Measurements from ENCODE around the gene RNF10.

DNA sequence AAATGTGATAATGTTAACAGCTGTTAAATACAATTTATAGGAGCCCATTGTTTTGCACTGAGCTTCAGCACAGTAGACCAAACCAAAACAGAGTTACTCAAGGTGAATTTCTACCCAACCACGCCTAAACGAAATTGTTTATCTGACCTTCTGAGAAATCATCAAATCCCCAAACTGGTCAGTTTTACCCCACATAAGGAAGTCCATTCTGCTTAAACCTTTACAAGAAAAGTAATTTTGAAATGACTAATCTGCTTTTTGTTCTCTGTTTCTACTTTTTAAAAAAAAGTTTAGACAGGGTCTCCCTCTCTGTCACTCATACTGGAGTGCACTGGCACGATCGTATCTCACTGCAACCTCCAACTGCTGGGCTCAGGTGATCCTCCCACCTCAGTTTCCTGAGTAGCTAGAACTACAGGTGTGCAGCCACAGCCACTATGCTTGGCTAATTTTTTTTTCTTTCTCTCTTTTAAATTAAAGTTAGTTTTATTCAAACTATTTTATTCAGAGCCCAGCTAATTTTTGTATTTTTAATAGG, 1.4 kb upstream of the RNF10 start:
- TF ChIP-seq, protein P1, sequence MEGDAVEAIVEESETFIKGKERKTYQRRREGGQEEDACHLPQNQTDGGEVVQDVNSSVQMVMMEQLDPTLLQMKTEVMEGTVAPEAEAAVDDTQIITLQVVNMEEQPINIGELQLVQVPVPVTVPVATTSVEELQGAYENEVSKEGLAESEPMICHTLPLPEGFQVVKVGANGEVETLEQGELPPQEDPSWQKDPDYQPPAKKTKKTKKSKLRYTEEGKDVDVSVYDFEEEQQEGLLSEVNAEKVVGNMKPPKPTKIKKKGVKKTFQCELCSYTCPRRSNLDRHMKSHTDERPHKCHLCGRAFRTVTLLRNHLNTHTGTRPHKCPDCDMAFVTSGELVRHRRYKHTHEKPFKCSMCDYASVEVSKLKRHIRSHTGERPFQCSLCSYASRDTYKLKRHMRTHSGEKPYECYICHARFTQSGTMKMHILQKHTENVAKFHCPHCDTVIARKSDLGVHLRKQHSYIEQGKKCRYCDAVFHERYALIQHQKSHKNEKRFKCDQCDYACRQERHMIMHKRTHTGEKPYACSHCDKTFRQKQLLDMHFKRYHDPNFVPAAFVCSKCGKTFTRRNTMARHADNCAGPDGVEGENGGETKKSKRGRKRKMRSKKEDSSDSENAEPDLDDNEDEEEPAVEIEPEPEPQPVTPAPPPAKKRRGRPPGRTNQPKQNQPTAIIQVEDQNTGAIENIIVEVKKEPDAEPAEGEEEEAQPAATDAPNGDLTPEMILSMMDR (IDR thresholded peaks at IDR 0.05), result no peak
- no peak for TF ChIP-seq POLR2A (IDR thresholded peaks at IDR 0.05)
